Head of caudate nucleus (tissue), 42 donors: ENCODE results near the gene LMF1.
"Not testable (repeated sequence)": the region's sequence is repeated elsewhere in the genome, so short reads cannot be mapped to it uniquely, and the experiment has no call there.

ENCODE experiments used
- DNase-seq, 42 donors: peaks; one replicate each; pipeline versions ENCODE4 v3.0.0 to v3.0.0-alpha.2; 2020 to 2021; ENCODE audit warnings: mixed read lengths in 7 of 42
- intact Hi-C: fragments of 100-400 bp; cut with DNase I; formaldehyde crosslinking; loops from one replicate; pipeline ENCODE4 v1.15.0; 2022

The LMF1 gene

DNA sequence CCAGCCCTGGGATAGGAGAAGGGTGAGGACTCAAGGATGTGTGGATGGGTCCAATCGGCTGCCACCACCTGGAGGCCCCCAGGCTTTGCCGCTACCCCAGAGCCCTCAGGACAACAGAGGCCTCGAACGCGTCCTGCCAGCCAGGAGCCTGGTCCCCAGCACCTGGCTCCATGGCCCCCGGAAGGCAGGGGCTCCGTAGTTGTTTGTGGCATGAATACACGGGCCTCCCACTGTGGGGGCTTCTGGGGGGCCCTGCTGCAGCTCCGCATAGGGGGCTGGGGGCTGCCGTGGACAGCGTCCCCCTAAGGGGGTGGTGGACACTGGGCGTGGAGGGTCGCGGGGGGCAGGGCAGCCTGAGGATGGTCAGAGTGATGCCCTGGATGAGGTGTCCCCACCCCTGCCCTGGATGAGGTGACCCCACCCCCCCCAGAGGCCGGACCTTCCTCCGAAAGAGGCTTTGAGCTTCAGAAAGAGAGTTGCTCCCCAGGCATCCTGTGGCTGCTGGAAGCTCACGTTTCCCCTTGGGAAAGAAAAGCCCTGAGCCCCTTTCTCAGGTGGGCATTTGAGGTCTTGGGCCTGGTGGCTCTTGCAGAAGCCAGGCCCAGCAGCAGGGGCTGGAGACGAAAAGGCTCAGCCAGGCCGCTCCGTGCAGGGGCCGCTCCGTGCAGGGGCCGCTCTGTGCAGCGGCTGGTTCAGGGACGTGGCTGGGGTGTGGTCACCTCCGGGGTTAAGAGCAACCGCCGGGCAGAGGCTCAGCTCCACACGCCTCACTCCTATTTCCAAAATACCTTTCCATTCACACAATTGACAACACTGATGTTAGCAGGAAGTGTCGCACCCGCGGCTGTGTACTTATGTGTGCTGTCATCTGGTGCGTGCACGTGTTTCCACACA is 130.0 kb downstream of the LMF1 start:
- intact Hi-C loops: no loop called here
- no peak for DNase-seq

DNA sequence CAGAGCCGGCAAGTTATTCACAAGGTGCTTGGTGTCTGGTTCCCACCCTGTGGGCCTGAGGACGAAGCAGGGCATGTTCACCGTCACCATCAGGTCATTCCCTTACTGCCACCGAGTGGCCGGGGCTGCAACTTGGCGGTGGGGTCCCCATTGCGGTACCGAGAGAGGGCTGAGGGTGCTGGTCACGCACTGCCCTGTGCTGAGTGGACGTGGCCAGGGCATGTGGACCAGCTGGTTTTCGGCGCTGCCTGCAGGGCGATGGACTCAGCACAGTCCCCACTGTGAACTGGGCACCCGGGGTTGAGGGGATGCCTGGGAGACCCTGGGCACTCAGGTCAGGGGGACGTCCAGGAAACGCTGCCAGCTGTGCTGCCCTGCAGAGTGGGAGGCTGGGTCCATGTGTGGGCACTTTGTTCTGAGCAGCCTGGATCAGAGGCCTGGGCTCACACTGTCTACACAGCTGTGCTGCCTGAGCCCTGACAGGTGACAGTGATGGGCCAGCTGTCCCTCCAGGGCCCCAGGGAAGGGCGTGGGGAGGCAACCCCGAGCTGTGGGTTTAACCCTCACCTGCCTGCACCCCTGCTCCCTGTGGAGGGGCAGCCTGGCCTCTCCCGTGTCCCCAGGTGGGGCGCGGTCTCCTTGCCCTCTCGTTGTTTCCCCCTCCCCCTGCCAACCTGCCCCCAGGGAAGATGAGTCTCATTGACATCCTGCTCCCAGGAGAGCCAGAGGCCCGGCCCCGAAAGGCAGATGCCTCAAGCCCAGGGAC is 131.0 kb downstream of the LMF1 start:
- intact Hi-C loops: no loop called here
- no peak for DNase-seq

DNA sequence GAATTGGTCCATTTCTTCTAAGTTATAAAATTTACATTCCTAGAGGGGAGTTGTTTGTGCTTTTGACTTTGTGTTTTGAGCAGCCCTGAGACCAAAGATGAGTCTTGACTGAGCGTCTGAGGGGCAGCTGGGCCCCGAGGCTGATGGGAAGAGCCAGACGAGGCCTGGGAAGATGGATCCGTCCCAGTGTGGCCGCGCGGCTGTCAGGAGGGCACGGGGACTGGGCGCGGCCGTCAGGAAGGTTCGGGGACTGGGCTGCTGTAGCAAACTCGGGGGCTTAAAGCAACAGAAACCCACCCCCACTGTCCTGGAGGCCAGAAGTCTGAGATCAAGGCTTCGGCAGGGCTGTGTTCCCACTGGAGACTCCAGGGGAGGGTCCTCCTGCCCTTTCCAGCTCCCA is 132.0 kb downstream of the LMF1 start:
- intact Hi-C loops: no loop called here
- DNase-seq: no peak

DNA sequence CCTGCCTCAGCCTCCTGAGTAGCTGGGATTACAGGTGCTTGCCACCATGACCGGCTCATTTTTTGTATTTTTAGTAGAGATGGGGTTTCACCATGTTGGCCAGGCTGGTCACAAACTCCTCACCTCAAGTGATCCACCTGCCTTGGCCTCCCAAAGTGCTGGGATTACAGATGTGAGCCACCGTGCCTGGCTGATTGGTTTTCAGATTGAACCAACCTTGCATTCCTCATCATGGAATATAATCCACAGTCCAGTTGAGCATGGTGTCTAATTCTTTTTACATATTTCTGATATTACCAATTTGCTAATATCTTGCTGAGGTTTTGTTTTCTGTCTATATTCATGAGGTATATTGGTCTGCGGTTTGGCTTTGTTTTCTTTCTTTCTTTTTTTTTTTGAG is 134.0 kb downstream of the LMF1 start:
- intact Hi-C loops, DNase-seq: not testable (repeated sequence)

DNA sequence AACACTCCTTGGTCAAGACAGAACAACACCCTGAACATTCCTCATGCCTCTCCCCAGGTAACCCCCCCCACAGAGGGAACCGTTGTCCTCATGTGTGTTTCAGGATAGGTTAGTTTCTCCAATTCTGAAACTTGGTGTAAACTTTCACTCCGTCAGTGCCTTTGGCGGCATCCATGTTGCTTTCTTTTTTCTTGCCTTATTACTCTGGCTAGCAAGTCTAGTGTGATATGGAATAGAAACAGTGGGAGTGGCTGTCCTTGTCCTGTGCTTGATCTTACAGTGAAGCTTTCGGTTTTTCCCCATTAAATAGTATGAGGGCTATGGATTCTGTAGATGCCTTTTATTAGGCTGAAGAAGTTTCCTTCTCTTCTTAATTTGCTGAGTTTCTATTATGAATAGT is 134.6 kb downstream of the LMF1 start:
- intact Hi-C loops: no loop called here

DNA sequence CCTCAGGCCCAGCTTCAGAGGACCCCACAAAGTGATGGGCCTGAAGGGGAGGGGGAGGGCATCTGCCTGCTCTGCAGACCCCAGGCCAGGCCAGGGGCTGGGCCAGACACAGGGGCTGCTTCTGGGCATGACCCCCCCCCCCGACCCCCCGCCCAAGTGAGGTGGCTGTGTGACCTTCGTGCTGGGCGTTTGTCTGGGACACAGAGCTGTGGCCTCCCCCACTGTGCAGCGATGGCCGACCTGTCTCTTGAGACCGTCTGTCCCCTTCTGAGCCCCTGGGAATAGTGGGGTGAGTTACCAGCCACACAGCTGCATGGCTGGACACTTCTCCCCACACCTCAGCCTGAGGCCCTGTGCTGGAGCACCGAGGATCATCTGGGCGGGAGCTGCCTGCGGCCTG is 135.4 kb downstream of the LMF1 start:
- no peak for DNase-seq
- intact Hi-C loops: no loop called here

More for the DNA sequence above, 134.6 kb downstream of the LMF1 start:
- no peak for DNase-seq

DNA sequence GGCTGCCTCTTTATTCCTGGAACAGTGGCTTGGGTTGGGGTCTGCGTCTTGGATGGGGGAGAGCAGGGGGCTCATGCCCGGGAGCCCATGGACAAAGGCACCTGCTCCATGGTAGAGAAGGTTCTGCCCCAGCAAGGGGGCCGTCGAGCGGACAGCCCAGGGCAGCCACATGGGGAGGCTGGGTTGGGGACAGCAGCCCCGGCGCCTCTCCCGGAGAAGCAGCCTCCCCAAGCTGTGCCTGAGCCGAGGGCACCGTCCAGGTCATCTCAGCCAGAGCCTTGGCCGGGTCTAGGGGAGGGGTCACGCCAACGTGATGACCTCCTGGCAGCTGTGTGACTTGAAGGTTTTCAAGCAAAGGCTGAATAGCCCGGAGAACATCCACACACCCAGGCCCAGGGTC is 137.4 kb downstream of the LMF1 start:
- DNase-seq: no peak
- intact Hi-C loops: no loop called here

DNA sequence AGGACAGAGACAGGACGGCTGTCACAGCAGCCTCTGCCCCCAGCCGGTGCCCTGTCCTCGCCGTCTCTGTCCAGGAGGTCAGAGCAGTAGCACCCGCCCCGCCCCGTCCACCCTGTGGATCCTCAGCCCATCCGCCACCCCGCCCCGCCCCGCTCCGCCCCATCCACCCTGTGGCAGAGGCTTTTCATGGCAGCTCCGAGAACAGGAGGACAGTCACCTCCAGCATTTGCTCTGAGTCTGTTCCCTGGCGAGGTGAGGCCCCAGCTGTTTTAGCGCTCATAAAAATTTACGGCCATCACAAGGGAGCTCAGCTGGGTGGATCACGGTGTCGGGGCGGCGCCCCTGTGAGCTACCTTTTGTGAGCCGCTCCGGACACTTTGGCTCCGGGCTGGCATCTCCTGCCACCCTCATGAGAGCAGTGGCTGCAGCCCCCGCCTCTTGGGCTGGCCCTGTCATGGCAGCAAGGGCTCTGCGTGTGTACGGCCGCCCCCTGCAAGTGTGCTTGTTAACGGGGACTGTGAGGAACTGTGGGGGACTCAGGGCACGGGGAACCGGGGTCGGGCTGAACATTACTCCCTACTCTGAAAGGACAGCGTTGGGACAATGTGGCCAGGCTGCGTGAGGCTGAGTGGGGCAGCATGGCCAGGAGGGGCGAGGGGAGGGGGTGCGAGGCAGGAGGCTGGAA is 138.0 kb downstream of the LMF1 start:
- intact Hi-C loops: no loop called here
- DNase-seq: no peak

DNA sequence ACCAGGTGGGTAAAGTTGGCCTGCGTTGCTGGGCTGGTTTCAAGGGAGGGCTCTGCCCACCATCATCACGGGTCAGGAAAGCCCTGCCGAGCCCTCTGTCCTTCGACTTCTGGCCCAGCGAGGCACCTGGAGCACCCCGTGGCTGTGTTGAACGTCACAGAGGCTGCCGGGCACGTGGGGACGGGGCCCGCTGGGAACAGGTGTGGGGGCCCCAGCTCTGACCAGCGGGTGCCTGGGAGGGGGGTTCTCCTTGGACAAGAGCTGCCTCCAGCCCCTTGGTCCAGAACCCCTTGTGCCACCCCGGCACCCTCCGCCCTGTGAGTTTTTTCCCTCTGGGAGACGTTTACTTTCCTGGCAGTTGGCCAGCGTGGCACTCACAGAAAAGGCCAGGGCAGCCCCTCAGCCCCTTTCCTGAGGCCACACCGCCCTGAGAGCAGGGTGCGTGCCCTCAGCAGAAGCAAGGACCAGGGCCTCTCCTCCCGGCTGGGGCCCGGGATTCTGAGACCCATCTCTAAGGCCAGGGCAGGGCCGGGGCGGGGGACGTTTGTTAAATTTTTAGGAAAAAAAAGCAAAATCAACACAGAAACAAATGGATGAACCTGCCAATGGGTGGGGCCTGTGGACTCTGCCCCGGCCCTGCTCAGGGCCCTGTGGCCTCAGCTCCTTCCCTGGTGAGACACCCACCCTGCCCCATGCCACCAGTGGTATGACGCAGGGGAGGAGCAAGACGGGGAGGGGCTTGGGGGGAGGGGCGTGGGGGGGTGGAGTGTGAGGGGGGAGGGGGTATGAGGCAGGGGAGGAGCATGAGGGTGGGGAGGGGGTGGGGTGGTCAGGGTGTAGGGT is 139.0 kb downstream of the LMF1 start:
- no peak for DNase-seq
- intact Hi-C loops: no loop called here

DNA sequence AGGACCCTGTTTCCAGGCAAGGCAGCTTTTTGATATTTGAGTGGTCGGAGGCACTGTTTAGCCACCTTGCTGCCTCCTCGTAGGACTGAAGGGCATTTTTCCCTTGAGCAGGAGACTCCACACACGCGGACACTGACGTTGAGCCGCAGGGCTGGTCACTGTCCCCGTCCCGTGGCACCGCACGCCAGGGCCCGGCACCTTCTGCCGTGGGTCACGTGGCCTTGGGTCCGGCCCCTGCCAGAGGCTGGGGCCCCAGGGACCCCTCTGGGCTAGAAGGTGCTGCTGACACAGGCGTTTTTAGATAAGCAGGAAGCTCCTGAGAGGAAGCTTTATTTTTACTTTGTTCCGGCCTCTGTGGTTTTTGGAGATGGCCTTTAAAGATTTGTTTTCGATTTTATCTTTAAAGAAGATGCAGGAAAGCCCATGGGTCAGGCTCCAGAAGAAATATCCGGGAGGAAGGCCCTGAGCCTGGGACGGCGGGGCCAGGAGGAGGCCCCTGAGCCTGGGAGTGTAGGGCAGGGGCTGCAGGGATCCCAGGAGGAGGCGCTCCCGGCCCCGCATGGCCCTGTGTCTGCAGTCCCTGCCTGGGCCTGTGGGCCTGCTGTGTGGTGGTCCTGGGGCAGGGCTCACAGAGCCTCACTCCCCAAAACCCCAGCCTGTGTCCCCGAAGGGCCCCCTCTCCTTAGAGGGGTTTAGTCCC is 139.8 kb downstream of the LMF1 start:
- intact Hi-C loops: no loop called here
- no peak for DNase-seq

DNA sequence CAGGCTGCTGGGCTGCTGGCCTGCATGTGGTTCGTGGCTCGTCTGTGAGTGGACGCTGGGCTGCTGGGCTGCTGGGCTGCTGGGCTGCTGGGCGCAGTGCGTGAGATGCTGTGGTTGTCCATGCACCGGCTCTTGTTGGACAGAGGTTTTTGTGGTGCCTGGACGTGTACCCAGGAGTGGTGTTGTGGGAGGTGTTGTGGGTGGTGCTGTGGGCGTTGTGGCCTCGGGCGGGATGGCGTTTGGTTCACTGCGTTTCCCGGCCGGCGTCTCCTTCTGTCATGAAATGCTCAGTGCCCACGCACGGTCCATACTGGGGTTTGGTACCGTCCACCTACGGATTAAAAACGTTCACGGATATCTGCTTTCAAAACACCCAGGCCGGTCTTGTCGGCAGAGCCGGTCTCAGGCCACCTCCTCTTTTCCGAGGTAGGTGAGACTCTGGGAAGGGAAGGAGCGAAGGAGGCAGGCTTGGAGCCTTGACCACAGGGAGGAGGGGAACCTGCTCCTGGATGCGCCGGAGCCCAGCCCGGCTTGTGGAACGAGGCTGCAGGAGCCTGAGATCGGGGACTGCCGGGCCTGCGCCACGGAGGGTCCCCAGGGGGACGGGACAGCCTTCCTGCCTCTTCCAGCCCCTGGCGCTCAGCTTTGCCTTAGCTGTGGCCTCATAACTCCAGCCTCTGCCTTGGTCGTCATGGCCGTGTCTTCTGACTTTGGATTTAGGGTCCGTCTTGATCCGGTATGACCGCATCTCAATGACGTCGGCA is 140.5 kb downstream of the LMF1 start:
- intact Hi-C loops: no loop called here

DNA sequence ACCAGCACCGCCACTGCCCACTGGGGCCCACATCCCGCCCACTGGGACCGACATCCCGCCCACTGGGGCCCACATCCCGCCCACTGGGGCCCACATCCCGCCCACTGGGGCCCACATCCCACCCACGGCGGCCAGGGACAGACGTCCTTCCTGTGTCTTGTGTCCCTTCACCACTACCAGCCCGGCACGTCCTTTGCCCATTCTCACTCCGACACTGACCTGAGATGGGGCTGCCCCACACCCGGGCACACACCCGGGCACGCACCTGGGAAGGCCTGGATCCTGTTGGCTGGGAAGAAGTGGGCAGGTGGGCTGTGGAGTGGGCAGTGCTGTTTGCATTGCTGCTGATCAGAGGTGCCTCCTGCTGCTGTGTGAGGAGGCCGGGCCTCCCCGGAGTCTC is 141.9 kb downstream of the LMF1 start:
- intact Hi-C loops: no loop called here
- DNase-seq: no peak

More for the DNA sequence above, 140.5 kb downstream of the LMF1 start:
- no peak for DNase-seq

DNA sequence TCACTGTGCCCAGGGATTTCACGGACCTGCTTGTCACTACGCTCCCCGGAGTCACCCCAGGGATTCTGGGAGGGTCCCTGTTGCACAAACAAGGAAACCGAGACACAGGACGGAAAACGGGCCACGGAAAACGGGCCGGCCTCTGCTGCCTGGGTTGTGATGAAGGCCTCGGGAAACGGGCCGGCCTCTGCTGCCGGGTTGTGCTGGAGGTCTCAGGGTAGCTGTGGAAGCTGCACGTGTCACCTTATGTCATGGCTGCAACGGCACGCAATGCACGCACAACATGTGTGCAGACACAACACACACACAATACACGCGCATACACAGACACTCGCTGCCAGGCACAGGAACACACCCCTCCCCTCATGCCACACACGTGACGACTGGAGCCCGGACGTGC is 143.3 kb downstream of the LMF1 start:
- no peak for DNase-seq
- intact Hi-C loops: no loop called here

DNA sequence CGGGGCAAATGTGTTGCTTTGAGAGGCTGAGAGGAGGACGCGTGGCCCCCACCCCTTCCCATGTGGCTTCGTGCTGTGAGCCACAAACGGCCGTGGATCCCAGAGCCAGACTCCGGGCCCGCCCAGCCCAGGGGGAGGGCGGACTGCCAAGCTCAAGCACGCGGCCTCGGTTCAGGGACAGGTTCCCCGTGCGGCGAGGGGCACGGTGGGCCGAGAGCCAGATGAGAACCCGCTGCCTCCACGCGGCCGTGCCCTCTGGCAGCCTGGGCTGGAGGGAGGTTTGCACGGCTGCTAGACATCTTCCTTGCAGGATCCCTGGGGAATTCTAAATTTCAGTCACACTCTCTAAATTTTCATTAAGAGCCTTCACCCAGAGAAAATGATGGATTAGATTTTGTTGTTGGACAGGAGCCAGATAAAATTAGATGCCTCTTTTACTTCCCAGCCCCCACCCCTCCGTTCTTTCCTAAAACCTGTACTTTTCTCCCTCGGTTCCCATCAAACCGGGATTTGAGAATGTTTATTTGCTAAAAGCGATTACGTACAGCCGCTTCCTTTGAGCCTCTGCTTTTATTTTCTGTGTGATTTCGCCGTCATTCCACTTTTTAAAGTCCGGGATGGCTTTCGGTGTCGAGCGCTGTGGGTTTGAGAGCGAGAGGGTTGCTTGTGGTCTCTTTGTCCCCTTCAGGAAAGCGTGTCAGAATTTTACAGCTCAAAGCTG is 145.3 kb downstream of the LMF1 start:
- intact Hi-C loops: no loop called here

DNA sequence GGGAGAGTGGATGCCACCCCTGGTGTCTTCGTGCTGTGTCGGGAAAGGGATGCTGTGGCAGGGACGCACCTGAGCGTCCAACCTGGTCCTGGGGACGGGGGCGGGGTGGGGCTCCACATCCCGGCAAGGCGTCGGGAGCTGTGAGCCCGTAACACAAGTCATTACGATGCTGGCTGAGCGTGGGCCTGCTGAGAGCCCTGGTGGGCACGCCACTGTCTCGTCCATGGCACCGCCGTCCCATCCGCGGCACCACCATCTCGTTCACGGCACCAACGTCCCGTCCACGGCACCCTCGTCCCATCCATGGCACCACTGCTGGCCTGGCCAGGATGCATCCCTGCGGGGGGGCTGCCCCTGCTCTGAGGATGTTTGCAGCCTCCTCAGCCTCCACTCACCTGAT is 146.2 kb downstream of the LMF1 start:
- intact Hi-C loops: no loop called here
- no peak for DNase-seq

More for the DNA sequence above, 145.3 kb downstream of the LMF1 start:
- DNase-seq: peak in 41 of 42 donors; percentile 22 to 80 (median 64)

DNA sequence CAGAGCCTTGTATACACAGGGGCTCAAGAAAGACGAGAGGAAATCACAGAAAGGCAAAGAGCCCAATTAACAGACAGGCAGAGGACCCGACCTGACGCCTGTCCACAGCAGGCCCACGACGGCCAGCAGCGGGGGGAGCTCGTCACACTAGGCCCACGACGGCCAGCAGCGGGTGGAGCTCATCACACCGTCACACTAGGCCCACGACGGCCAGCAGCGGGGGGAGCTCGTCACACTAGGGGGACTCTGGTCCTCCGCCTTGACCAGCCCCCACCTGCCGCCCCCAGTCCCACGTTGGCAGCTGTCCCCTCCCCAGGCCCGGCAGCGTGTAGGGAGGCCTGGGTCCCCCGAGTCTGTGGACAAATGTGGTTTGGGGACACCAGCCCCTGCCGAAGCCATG is 146.6 kb downstream of the LMF1 start:
- intact Hi-C loops: no loop called here
- no peak for DNase-seq

DNA sequence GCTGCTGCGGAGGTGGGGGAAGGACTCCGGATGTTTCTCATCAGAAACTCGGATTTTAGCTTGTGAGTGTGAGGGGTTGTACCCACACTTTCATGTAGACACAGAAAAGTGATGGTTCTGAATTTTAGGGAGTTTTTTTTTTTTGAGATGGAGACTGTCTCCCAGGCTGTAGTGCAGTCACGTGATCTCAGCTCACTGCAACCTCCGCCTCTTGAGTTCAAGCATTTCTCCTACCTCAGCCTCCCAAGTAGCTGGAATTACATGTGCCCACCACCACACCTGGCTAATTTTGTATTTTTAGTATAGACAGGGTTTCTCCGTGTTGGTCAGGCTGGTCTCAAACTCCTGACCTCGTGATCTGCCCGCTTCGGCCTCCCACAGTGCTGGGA is 147.9 kb downstream of the LMF1 start:
- intact Hi-C loops: no loop called here
- DNase-seq: no peak
